ENCODE measurements around the gene CARS1.

Gene CARS1

DNA sequence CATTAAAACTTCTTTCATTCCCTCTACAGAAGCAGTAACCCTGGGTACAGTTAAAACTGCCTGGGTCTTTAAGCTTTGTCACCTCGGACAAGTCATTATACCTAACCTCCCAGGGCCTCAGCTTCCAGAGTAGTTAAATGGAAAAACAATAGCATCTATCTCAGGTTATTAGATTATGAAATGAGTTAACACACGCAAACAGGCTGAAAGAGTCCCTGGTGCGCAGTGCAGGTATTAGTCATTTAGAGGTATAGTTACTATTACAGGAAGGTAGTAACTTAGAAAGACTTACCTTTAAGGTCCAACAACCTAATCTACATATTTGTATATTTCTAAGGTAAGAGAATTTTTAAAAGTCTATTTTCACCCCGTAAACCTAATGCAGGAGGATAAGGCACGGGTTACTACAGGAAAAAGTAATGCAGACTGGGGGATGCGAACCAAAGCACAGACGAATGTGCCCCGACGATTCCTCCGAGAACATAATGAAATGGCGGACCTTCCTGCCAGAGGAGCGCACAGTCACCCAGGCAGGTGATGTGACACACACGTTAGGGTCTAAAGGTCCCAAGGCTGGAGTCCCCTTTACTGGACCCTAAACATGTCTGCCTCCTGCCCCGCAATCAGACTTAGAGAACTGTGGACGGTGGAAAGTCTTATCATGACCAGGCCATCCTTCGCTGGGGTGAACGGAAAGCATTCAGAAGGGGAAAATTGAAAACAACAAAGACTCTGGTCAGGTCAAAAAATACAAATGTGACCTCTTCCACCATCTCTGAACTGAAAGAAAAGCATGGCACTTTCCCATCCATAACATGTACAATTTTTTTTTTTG is 66.4 kb downstream of the CARS1 start:
- DNase-seq, result peak; percentile 56

DNA sequence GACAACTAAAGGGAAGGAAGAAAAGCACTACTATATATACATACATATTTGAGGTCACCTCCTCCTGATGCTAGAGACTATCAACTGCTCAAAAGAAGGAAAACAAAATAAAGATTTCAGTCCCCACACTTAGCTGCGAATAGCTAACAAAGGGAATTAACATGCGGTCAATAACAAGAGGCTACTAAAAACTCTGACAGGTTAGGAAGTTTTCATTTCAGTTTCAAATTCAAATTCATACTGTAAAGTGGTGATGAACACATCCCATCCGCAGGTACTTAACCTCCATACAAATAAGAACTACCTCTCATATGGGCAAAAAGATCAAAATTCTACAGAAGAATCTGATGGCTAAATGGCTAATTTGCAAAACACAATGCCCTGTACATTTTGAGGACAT is 67.7 kb downstream of the CARS1 start:
- no peak for DNase-seq

GRCh38 chr11:2989006-2989405 is 68.2 kb downstream of the CARS1 start:
- DNase-seq, result no peak

DNA sequence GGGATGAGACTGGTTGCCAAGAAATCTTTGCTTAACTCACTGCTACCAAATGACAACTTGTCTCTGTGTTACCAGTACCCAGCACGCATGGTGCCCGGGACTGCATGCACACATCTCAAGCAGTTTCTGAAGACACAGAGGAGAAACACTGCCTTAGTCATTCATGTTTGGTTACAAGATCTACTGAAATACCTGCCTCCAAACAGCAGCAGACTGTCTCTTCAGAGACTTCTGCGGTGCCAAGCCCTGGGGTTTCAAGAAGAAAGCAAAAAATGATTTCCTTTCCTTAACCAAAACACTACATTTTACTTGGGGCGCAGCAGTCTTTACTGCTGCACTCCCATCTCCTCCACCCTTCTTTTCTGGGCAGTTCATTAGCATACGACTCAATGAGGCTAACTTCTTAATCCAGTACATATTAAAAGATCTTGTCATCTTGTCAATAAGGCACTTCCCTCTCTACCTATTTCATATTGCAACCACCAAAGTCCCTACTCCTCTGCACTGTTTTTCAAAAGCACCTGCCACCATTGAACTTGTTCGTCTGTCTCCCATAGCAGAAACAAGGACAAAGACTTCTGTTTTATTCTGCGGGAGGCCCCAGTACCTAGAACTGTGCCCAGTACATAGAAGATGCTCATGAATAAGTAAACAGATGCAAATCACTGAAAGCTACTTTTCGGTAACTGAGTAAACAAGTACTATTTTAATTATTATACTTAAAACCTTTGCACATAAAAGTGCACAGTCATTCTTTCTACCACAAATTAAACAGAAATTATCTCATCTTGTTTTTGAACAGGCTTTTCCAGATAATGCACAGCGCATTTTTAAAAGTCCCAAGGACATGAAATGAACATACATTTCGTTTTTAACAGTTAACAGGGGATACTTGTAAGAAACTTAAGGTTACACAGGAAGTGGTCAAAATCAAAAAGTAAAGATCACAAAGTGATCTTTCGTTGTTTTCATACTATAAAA is 69.1 kb downstream of the CARS1 start:
- DNase-seq, result peak; percentile 62

DNA sequence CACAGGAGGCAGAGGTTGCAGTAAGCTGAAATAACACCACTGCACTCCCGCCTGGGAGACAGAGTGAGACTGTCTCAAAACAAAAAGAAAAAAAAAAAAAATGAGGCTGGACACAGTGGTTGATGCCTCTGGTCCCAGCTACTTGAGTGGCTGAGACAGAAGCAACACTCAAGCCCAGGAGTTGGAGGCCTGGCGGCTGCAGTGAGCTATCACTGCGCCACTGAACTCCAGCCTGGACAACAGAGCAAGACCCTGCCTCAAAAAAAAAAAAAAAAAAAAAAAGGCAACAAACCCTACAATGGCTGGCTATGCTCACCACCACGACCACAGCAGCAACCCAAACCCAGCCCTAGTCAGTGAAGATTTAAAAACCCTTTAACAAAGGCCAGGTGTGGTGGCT is 73.3 kb downstream of the CARS1 start:
- no peak for DNase-seq

DNA sequence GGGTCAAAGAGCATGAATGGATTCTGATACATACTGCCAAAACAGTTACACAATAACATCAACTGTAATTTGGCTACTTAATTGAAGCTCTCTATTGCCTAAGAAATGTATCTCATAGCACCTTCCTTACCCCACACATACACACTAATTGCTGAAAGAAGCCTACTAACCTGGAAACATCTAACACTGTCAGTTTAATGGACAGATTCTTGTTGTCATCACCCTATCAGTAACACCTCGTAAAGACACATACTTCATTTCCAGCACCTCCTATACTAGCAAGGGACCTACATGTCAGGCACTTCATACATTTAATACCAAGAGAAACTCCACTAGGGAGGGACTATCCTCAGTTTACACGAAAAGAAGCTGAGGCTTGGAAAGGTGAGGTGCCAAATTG is 75.0 kb downstream of the CARS1 start:
- no peak for DNase-seq

GRCh38 chr11:2981130-2981529 is 76.1 kb downstream of the CARS1 start:
- no peak for DNase-seq

GRCh38 chr11:2980168-2980840 is 76.9 kb downstream of the CARS1 start:
- no peak for DNase-seq

DNA sequence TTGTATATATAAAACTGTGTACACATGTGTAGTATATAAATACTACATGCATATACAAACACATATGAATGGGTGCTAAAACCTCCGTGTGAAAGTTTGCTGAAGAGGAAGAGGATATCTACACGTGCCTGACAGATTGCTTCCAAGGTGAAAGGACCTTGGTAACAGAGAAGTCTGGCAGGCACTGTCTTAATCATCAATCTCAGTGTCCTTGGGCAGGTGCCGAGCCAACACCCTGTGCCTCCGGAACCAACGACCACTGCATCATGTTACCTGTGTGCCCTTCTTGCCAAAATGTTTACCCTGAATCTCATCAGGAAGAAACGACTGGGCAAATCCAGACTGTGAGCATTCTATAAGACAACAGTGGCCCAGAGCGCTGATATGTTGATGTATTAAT is 80.1 kb downstream of the CARS1 start:
- no peak for DNase-seq

DNA sequence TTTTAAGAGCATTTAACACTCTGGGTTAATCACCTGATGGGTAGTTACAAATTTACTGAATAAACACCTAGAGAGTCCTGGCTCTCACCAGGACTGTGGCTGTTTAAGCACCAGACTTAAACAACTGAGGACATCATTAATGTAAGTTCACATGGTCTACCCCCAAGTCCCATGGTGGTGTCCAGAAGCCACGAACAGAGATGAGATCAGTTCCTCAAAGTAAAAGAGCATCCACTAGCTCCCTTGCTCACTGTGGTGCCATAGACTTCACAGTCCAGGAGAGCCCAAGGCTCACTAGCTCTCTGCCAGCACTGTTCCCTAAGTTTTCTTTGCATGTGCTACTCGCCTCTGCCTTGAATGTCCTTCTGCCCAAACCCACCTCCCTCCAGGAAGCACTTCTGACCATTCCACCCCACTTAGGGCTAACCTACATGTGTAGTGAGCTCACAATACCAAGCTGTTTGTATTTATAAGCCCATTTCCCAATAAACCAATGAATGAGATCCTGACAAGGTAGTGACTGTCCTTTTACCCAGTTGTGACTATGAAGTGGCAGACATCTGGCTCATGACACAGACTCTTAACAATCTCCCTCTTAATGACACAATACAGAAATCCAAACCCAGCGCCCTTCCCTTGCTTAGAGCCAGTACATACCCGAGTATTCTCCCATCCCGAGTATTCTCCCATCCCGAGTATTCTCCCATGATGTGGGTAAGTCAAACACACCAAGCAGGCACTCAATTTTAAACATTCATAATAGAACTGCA is 80.7 kb downstream of the CARS1 start:
- peak; percentile 58 for DNase-seq

- peak; percentile 81 for DNase-seq
These were observed 81.6 kb downstream of the CARS1 start for GRCh38 chr11:2975594-2975993.

- no peak for DNase-seq
These were observed 83.0 kb downstream of the CARS1 start for GRCh38 chr11:2974272-2974671.

DNA sequence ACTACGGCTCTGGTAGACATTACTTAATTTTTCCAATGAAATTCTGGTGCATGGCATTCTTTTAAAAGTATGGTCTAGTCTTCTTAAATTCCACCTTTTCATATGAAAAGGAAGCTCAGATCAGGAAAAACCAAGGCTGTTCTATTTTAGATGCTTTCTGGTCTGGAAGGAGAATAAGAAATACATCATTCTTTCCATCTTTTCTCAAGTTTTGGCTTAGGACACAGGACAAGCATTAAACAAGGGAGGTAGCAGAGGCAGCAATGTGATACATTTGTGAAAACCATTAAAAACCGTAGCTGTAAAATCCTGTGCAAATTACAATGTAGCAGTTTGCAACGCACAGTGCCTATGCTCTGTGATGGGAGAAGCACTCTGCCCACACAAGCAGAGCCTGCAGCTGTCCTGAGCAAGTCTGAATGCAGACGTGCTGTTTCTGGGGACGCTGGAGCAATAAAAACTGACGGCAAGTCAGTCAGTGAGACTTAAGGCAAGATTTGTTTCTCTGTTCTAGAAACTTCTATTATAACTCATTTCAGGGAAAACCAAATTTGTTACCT is 88.8 kb downstream of the CARS1 start:
- no peak for DNase-seq

DNA sequence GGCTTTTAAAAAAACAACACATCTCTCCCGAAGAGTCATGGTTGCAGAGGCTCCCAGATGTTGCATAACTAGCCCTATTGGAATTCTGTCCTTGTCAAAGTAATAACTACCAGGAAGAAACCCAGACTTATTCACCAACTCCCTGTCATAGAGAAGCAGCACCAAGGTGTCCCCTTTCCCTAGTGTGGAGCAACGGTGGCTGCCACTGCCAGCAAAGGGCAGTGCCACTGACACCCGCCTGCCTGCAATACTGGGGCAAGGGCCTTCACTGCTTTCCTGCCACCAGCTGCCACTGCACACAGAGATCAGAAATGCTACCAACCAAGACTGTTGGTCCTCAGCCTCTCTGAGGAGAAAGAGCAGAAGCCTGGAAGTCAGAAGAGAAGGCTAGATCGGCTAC is 92.4 kb downstream of the CARS1 start:
- DNase-seq, result no peak

DNA sequence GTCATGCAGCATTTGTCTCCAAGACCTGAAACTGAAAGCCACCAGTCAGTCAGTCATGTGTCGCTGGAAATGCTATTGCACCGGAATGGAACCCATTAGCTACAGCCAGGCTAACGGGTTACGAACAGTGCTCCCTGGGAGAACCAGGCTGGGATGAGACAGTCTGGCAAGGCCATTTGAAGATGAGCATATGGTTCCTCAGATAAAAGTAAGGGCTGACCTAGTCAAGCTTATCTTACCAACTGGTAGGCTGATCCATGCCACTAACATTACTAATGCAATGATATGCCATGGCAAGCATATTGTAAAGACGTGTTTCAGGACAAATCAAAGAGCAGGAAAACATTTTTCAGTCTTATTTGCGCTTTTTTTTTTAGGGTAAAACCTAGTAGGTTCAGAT is 93.5 kb downstream of the CARS1 start:
- DNase-seq, result peak; percentile 68

DNA sequence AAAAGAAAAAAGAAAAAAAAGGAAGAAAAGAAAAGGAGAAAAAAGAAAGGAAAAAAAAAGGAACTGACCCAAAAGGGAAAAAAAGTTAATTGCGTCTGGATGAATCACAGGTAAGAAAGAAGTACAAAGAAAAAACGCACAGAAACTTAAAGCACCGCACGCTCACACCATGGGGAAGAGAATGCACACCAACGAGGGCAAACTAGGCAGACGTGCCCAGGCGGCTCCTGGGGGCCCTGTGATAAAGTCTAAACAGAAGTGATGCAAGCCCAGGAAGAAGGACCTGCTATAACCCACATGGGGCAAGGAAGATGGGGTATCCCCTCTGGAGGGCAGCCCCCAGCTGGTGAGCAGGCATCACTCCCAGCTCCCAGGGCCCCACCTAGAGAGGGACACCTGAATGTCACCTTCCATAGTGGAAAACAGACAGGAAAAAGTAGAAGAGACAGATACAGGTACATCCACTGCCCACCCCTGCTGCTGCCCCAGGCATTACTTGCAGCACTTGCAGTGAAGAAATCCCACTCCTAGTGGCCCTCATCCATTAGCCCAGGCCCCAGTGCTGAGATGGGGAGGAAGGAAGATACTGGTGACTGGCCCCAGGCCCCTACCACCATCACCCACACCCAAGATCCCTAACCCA is 94.0 kb downstream of the CARS1 start:
- DNase-seq, result no peak

DNA sequence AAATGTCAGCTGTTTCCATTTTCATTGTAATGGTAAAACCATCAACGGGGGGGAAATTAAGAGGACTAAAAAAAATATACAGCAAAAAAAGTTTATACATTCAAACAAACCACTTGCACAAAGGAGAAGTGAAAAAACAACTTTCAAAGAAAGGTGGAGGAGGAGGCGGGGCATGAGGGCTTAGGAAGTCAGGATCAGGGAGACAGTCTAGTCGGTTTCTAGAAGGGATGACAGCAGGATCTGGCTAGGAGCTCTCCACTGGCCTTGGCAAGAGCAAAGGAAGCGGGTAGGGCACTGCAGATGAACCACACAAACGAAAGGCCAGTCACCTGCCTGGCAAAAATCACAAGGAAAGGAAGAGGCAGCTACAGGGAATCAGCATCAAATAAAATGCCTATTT is 96.1 kb downstream of the CARS1 start:
- no peak for DNase-seq

GRCh38 chr11:2960139-2960538 is 97.1 kb downstream of the CARS1 start:
- DNase-seq, result no peak

DNA sequence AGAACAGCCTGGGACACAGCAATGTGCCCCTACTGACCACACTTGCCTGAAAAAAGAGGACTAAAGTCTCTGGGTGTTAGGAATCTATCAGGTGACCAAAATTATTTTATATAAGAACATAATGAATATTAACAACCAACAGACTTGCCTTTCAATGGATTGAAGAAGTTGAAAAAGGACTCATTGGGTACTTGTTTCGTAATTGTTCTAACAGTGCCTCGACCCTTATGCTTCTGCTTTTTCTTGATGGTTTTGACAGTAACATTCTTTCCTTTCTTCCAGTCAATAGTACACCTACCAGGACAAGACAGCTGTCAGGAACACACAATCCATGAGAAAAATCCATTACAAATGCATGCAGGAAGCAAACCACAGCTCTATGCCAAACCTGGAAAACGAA is 99.0 kb downstream of the CARS1 start:
- DNase-seq, result peak; percentile 37

- DNase-seq, result peak; percentile 36
These were observed 101.2 kb downstream of the CARS1 start for GRCh38 chr11:2955906-2956476.

DNA sequence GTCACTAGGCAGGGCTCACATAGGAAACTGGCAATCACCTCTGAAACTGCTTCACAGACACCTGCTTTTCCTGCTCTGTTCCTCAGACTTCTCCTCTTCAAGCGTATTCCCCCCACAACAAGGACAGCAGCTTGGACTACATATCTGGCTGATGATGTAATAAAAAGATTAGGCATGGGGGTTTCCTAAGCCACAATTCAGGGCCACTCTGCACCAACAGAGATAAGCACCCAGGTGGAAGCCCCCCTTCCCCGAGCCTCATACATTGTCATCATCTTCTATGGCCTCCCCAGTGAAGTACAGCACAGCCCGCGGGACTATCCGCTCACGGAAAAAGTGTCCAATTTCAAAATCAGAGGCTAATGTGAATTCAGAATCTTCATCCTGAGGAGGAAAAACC is 103.0 kb downstream of the CARS1 start:
- DNase-seq, result peak; percentile 47

Measured in hematopoietic multipotent progenitor cell treated with erythropoietin and hydrocortisone succinate and interleukin-3 and kit ligand, for 4 days (in vitro differentiated cells).